ENCODE measurements around the gene RPL13A. TPM values are rescaled to one million over a fixed set of nuclear protein-coding genes. Genes with fewer than 3 reads are reported as not detected.

Gene RPL13A
- total RNA-seq, 1 experiment from 2014 or later = 3,286 TPM

GRCh38 chr19:49514151-49514550 is 26.7 kb downstream of the RPL13A start:
- Histone ChIP-seq H3K4ac (ENCODE audit: low read depth, low read length) (no peak overlapping the region), H2BK120ac (ENCODE audit: low read depth, low read length, poor library complexity, severe bottlenecking) (no peak overlapping the region), H3K23me2 (ENCODE audit: insufficient read length, low read depth, low read length, poor library complexity, severe bottlenecking) (peaks cover 15% of the 10 kb centered on the region), H3T11ph (ENCODE audit: low read length) (no peak overlapping the region), H4K8ac (replicated peaks; ENCODE audit: insufficient read length, low read depth, low read length) (no peak overlapping the region), H3K14ac (ENCODE audit: insufficient read depth, low read length) (no peak overlapping the region), H3K56ac (ENCODE audit: insufficient read length, low read depth, low read length) (no peak overlapping the region), H3K27ac (ENCODE audit: insufficient read length, low read depth, low read length) (no peak overlapping the region), H2BK15ac (ENCODE audit: low read depth, low read length) (no peak overlapping the region), H3K79me2 (ENCODE audit: insufficient read depth, low read length) (no peaks in the 10 kb centered on the region; the same call in 1 of the 2 replicates), H2BK12ac (ENCODE audit: insufficient read length, low read depth, low read length) (no peak overlapping the region), H2BK5ac (ENCODE audit: insufficient read length, low read length) (no peak overlapping the region), H4K91ac (ENCODE audit: insufficient read length, low read depth, low read length) (no peak overlapping the region), H3K9ac (ENCODE audit: extremely low read depth, insufficient read length, low read length) (no peak overlapping the region), H3K23ac (ENCODE audit: insufficient read length, low read depth, low read length) (no peak overlapping the region), H2AFZ (ENCODE audit: low read length) (no peak overlapping the region), H3K9me3 (ENCODE audit: control insufficient read depth, low read depth, low read length) (no peaks in the 10 kb centered on the region), H3K27me3 (ENCODE audit: insufficient read depth, low read length) (no peaks in the 10 kb centered on the region), H4K20me1 (ENCODE audit: control insufficient read depth, insufficient read depth, insufficient read length) (no peaks in the 10 kb centered on the region), H3K79me1 (ENCODE audit: insufficient read depth, low read depth, low read length, poor library complexity, severe bottlenecking) (no peaks in the 10 kb centered on the region), H2BK20ac (ENCODE audit: low read depth, low read length, poor library complexity, severe bottlenecking) (no peak overlapping the region), H3K18ac (ENCODE audit: insufficient read length, low read depth, low read length) (no peak overlapping the region), H3K4me2 (ENCODE audit: insufficient read depth, insufficient read length, low read length) (peak overlapping the region; percentile 51), H4K5ac (ENCODE audit: insufficient read length, low read depth, low read length) (no peak overlapping the region), H2AK5ac (ENCODE audit: insufficient read length, low read length) (no peak overlapping the region), H3K4me1 (ENCODE audit: insufficient read depth, low read length) (no peaks in the 10 kb centered on the region)
- peaks cover 18 to 26% of the 10 kb centered on the region in 2 experiments for H3K4me1 Mint-ChIP-seq
- no peak overlapping the region; a peak in 1 of 7 replicates for H3K27ac Mint-ChIP-seq
- H3K4me3 Mint-ChIP-seq = peak overlapping the region; percentile 73 to 91
- no peak for TF ChIP-seq CTCF (conservative IDR thresholded peaks at IDR 0.05)
- no peak for DNase-seq
- H3K9me3 Mint-ChIP-seq = no peaks in the 10 kb centered on the region; a peak in 1 of 5 replicates
- no CpG with 5 or more reads among the region's 21 CpGs for WGBS (ENCODE audit: extremely low coverage, insufficient read length, low lambda C conversion rate)
- H3K36me3 Mint-ChIP-seq (ENCODE audit: insufficient read depth in 1 of 3, low read depth in 3 of 3) = peaks cover 6 to 23% (median 13%) of the 10 kb centered on the region in 3 experiments; a peak in 6 of 7 replicates
- H3K27me3 Mint-ChIP-seq (ENCODE audit: low read depth) = no peaks in the 10 kb centered on the region; the same call in 1 of the 2 replicates

Measured in H9 (cell line).